ENCODE results near the gene ITSN1.

Gene ITSN1

GRCh38 chr21:33811167-33812010, 169.1 kb downstream of the ITSN1 start:
- DNase-seq (ENCODE audit: low read depth in 2 of 2): no peak

GRCh38 chr21:33813832-33814365, 171.6 kb downstream of the ITSN1 start:
- DNase-seq (ENCODE audit: low read depth in 2 of 2): no peak

GRCh38 chr21:33815143-33815707, 172.9 kb downstream of the ITSN1 start:
- DNase-seq (ENCODE audit: low read depth in 2 of 2): no peak

- DNase-seq (ENCODE audit: low read depth in 2 of 2): no peak
These were observed 173.9 kb downstream of the ITSN1 start for GRCh38 chr21:33816174-33816573.

GRCh38 chr21:33817138-33817537, 174.8 kb downstream of the ITSN1 start:
- DNase-seq (ENCODE audit: low read depth in 2 of 2): no peak

GRCh38 chr21:33817663-33818451, 175.6 kb downstream of the ITSN1 start:
- DNase-seq (ENCODE audit: low read depth in 2 of 2): no peak

- no peak for DNase-seq (ENCODE audit: low read depth in 2 of 2)
These were observed 178.0 kb downstream of the ITSN1 start for GRCh38 chr21:33820230-33820770.

GRCh38 chr21:33820798-33821197, 178.5 kb downstream of the ITSN1 start:
- no peak for DNase-seq (ENCODE audit: low read depth in 2 of 2)

- DNase-seq (ENCODE audit: low read depth in 2 of 2): no peak
These were observed 179.4 kb downstream of the ITSN1 start for GRCh38 chr21:33821503-33822322.

GRCh38 chr21:33824156-33824941, 182.0 kb downstream of the ITSN1 start:
- no peak for DNase-seq (ENCODE audit: low read depth in 2 of 2)

GRCh38 chr21:33825419-33825818, 183.1 kb downstream of the ITSN1 start:
- no peak for DNase-seq (ENCODE audit: low read depth in 2 of 2)

GRCh38 chr21:33825915-33826314, 183.6 kb downstream of the ITSN1 start:
- no peak for DNase-seq (ENCODE audit: low read depth in 2 of 2)

- DNase-seq (ENCODE audit: low read depth in 2 of 2): no peak
These were observed 185.8 kb downstream of the ITSN1 start for GRCh38 chr21:33828083-33828482.

GRCh38 chr21:33828577-33828976, 186.3 kb downstream of the ITSN1 start:
- no peak for DNase-seq (ENCODE audit: low read depth in 2 of 2)

GRCh38 chr21:33829844-33830243, 187.5 kb downstream of the ITSN1 start:
- no peak for DNase-seq (ENCODE audit: low read depth in 2 of 2)

GRCh38 chr21:33831962-33832659, 189.8 kb downstream of the ITSN1 start:
- DNase-seq (ENCODE audit: low read depth in 2 of 2): no peak

- no peak for DNase-seq (ENCODE audit: low read depth in 2 of 2)
These were observed 192.7 kb downstream of the ITSN1 start for GRCh38 chr21:33834801-33835500.

GRCh38 chr21:33835920-33836319, 193.6 kb downstream of the ITSN1 start:
- DNase-seq (ENCODE audit: low read depth in 2 of 2): no peak

GRCh38 chr21:33836408-33836807, 194.1 kb downstream of the ITSN1 start:
- DNase-seq (ENCODE audit: low read depth in 2 of 2): no peak
